ENCODE data around the gene ESAM. TPM values are rescaled to one million over a fixed set of nuclear protein-coding genes. Genes with fewer than 3 reads are reported as not detected.

The ESAM gene
- total RNA-seq, 1 donor from 2014 or later = 3.7 TPM

GRCh38 chr11:124732230-124732629, 29.9 kb downstream of the ESAM start:
- DNase-seq = no peak

GRCh38 chr11:124729571-124729970, 32.5 kb downstream of the ESAM start:
- DNase-seq = no peak

GRCh38 chr11:124728134-124728533, 34.0 kb downstream of the ESAM start:
- no peak for DNase-seq

GRCh38 chr11:124727474-124727873, 34.6 kb downstream of the ESAM start:
- no peak for DNase-seq

GRCh38 chr11:124725719-124726105, 36.4 kb downstream of the ESAM start:
- DNase-seq = peak; percentile 54

- no peak for DNase-seq
Measured at GRCh38 chr11:124724979-124725718, 36.9 kb downstream of the ESAM start.

GRCh38 chr11:124722176-124722575, 39.9 kb downstream of the ESAM start:
- DNase-seq = no peak

GRCh38 chr11:124719534-124719933, 42.6 kb downstream of the ESAM start:
- no peak for DNase-seq

- no peak for DNase-seq
Measured at GRCh38 chr11:124718801-124719200, 43.3 kb downstream of the ESAM start.

GRCh38 chr11:124717786-124718651, 44.1 kb downstream of the ESAM start:
- DNase-seq = no peak

GRCh38 chr11:124717421-124717785, 44.7 kb downstream of the ESAM start:
- DNase-seq = no peak

- DNase-seq = no peak
Measured at GRCh38 chr11:124716591-124716990, 45.5 kb downstream of the ESAM start.

- no peak for DNase-seq
Measured at GRCh38 chr11:124712392-124712791, 49.7 kb downstream of the ESAM start.

- no peak for DNase-seq
Measured at GRCh38 chr11:124707829-124708228, 54.3 kb downstream of the ESAM start.

Other genes starting within 250 kb of the ESAM start
- not detected for gene OR8B12, start 218.6 kb downstream of the ESAM start, total RNA-seq
- not detected for gene OR8A1, start 192.3 kb downstream of the ESAM start, total RNA-seq
- gene PANX3, start 150.9 kb downstream of the ESAM start, total RNA-seq = not detected
- 42.7 TPM for gene TBRG1, start 139.4 kb downstream of the ESAM start, total RNA-seq
- gene SIAE, start 88.6 kb downstream of the ESAM start, total RNA-seq = 9.7 TPM
- gene SPA17, start 88.4 kb downstream of the ESAM start, total RNA-seq = 5.1 TPM
- 2.7 TPM for gene NRGN, start 22.3 kb downstream of the ESAM start, total RNA-seq
- gene VSIG2, start 10.0 kb downstream of the ESAM start, total RNA-seq = not detected
- gene MSANTD2, start 38.1 kb upstream of the ESAM start, total RNA-seq = 18.9 TPM
- gene ROBO3, start 103.1 kb upstream of the ESAM start, total RNA-seq = 4.2 TPM
- gene ROBO4, start 135.6 kb upstream of the ESAM start, total RNA-seq = 3.6 TPM
- not detected for gene HEPN1, start 157.0 kb upstream of the ESAM start, total RNA-seq
- gene HEPACAM, start 173.8 kb upstream of the ESAM start, total RNA-seq = 12.6 TPM
- gene CCDC15, start 191.9 kb upstream of the ESAM start, total RNA-seq = 2.5 TPM